A204.1 (cell line): ENCODE results near the gene CUL1.

ENCODE experiments used
- FAIRE-seq: peaks from 2 replicates; lab custom pipeline; 2012; peaks lifted over from hg19 to GRCh38; lab: Jason Lieb, UNC

CUL1 gene

DNA sequence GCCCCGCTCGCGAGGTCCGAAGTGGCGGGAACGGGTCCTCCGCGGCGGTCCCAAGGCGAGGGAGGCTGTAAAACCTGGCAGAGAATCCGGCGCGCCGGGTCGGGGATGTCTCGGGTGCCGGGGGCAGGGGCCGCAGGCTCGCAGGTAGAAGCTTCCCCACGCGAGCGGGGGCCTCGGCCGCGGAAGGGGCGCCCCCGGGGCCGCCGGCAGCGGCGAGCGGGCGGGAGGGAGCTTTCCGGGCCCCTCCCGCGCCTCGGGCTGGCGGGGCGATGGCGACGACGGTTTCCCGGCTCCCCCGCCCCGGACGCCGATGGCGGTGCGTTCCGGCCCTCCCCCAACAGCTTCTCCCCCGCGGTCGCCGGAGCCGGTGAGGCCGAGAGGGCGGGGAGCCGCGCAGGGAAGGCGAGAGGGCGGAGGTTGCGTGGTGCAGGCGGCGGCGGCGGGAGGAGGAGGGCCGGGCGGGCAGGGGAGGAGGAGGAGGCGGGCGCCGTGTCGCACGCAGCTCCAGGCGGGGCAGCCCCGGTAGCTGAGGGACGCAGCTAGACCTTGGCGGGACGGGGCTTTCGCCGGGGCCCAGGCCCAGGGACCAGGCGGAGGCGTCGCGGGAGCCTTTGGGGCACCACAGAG, at the start of gene CUL1:
Gene CUL1 (plus strand): TSS at position 507 of the 627 bp plus-strand sequence. CDS start 31,220 bp downstream, outside the sequence.
- FAIRE-seq: no peak

DNA sequence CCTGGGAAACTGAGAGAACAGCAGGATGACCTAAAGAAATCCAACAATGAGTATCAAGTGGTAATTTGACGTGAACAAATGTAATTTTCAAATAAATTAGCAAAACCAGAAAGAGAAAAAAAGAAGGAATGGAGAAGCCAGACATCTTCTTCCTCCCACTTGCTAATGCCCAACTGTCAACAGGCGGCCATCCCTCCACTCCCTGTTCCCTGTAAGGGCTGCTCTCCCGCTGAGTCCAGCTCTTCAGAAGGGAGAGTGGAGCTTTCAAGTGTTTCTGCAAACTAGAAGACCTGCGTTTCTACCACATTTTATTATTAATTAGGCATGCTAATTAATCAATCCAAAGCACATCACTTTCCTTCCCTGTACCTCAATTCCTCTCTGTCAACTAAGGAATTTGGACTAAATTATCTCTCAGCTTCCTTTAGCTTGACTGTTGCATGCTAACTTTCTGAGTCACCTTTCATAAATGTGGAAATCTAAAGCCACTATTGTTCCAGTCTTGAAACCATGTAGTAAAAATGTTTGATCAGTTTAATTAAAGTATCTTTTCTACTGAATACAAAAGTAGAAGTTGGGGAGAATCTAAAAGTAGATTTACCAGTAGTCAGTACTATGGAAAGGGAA, 48.4 kb upstream of the CUL1 start:
- FAIRE-seq: no peak

DNA sequence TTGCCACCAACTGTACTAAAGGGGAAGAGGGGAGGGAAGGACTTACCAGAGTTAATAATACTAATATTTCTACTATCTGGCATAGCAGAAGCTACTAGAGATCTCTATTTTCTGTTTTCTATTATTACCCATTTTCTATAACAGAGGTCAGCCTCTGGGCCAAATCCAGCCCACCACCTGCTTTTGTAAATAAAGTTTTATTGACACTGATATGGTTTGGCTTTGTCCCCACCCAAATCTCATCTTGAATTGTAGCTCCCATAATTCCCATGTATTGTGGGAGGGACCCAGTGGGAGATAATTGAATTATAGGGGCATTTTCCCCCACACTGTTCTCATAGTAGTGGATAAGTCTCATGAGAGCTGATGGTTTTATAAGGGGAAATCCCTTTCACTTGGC, 45.9 kb upstream of the CUL1 start:
- FAIRE-seq: no peak

DNA sequence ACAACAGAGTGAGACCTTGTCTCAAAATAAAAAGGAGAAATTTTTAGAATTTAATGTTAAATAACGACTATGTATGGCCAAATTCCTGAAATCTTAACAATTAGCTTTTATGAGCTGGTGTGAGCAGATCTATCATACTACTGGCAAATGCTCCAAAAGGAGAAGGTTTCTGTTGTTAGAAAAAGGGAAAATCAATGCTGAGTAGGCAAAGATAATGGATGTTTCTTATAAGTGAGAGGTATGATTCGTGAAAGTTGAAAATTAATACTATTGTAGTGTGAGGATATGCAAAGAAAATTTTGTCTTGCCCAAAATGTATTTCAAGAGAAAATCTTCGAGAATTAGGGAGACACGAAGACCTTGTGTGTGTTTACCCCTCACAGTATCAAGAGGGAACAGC, 40.8 kb upstream of the CUL1 start:
- no peak for FAIRE-seq

DNA sequence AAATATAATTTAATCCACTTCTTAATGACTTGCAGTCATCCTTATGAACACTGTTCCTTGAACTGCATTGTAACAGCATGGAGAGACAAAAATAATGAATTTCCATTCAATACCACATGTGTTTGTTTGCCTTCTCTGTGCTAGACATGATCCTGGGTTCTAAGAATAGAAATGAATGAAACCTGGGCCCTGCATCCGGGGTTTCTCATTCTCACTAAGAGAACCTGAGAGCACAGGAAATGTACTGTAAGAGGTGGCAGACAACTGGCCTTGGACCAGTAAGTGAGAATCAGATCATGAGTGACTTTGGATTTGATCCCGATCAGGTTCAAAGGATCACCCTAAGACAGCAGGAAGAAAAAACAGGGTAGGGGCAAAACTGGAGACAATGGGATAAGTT, 37.2 kb upstream of the CUL1 start:
- no peak for FAIRE-seq

DNA sequence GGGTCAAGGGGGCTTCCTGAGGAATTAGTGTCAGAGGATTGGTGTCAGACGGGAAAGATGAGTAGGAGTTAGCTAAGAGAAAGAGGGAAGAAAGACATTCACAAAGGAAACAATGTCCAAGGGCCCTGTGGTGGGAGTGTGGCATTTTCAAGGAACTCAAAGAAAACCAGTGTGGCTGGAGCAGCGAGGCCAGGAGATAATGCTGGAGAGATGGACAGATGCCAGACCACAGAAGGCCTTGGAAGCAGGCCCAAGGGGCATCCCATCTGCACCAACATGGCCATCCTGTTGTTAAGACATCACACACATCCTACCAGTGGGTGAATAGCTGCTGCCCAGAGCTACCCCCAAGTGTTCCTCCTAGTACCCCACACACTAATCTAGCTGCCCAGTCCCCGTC, 36.1 kb upstream of the CUL1 start:
- FAIRE-seq: no peak

DNA sequence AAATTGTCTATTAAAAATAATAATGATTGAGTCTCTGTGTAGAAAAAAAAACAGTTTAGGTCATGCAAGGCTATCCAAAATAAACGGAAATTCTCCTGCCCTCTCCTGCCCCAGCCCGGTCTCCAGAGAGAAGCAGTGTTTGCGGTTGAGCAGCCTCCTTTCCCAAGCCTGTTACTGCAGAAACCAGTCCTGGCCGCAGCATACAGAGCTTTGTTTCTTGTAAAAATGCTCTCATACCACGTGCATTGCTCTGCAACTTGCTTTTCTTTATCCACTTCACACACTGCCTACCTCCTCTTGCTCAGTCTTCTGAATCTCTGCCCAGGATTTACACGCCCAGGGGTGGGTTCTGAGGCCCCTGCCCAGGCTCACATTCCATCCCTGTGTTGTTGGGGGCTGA, 34.4 kb upstream of the CUL1 start:
- FAIRE-seq: no peak

DNA sequence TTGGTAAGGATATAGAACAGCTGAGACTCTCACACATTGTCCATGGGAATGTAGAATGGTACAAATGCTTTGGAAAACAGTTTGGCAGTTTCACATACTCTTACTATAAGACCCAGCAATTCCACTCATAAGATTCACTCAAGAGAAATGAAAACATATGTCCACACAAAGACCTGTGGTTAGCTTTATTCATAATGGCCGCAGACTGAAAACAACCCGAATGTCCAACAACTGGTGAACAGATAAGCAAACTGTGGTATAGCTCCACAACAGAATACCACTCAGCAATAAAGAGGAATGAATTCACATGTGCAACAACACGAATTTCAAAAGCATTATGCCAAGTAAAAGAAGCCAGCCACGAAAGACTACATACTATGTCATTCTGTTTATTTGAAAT, 33.5 kb upstream of the CUL1 start:
- FAIRE-seq: no peak

DNA sequence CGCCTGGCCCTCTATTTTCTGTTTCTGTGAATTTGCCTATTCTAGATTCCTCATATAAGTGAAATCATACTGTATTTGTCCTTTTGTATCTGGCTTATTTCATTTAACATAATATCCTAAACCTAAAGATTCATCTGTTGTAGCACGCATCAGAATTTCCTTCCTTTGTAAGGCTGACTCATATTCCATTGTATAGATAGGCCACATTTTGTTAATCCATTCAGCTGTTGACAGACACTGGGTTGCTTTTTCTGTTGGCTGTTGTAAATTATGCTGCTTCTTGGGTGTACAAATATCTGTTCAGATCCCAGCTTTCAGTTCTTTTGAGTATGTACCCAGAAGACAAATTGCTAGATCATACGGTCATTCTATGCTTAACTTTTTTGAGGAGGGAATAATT, 28.8 kb upstream of the CUL1 start:
- no peak for FAIRE-seq

DNA sequence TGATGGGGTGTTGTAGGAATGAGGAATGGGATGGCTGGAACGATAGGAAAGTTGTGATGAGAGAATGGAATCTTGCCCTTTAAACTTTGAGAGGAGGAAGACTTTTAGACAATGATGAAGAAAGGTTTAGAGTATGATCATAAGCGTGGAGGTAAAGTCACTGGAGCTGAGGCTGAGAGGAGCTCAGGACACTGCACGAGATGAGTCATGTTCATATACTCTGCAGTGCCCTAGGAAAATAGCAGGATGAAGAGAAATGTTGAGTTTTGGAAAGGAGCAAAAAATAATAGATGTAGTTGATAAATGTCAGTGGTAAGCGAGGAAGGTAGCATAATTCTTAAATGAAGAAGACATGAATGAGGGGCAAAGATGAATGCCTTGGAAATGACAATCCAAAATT, 28.3 kb upstream of the CUL1 start:
- no peak for FAIRE-seq

DNA sequence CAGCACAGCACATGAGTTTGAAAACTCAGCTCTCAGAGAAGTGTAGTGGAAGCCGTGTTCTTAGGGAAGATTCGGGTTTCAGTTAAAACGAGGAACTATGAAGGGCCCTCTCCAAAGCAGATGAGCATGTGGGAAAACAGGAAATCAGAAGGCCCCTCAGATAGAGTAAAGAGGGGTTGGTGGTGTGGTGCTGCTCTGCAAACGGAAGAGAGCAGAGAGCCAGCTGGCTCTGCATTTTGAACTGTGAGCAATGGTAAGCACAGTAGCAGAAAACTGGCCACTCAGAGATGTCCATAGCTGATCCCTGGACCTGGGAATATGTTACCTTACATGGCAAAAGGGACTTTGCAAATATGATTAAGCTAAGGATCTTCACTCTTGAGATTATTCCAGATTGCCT, 27.9 kb upstream of the CUL1 start:
- no peak for FAIRE-seq

DNA sequence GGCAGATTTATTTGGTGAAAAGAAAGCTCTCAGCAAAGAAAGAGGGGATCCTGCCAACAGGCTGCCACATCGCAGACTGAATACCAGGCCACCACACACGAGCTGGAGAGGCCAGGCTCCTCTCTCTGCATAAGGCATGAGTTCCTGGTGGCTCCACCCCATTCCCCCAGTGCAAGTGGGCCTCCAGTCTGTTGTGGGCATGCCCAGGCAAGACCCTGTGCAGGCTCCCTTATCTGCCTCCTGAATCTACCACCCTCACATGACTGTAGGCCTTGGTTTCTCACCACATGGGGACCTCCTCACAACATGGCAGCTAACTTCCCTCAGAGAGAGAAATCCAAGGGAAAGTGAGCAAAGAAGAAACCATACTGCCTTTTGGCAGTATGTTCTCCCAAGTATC, 26.7 kb upstream of the CUL1 start:
- FAIRE-seq: no peak

DNA sequence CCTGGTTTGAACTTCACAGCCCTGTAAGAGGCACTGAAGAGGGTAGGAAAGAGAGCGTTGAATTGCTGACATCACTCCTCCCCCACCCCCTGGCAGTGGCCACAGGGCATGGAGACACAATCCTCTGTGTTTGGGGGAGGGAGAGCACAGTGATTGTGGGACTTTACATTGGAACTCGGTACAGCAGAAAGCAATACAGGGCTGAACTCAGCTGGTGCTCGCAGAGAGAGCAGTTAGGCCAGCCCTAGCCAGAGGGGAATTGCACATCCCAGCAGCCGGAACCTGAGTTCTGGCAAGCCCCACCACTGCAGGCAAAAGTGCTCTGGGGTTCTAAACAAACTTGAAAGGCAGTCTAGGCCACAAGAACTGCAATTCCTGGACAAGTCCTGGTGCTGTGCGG, 24.0 kb upstream of the CUL1 start:
- no peak for FAIRE-seq

DNA sequence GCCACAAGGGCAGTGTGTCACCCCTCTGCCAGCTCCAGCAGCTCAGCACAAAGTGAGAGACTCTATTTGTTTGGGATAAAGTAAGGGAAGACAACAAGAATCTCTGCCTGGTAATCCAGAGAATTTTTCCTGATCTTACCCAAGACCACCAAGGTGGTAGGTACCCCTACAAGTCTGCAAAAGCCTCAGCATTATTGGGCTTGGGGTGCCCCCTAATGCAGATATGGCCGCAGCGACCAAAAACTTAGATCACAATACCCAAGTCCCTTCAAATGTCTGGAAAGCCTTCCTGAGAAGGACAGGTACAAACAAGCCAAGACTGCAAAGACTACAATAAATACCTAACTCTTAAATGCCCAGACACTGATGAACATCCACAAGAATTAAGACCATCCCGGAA, 22.4 kb upstream of the CUL1 start:
- FAIRE-seq: no peak

DNA sequence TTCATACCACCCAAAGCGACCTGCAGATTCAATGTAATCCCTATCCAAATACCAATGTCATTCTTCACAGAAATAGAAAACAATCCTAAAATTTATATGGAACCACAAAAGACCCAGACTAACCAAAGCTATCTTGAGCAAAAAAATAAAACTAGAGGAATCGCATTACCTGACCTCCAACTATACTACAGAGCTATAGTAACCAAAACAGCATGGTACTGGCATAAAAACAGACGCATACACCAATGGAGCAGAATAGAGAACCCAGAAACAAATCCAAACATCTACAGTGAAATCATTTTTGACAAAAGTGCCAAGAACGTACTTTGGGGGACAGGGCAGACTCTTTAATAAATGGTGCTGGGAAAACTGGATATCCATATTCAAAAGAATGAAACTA, 16.9 kb upstream of the CUL1 start:
- FAIRE-seq: no peak

DNA sequence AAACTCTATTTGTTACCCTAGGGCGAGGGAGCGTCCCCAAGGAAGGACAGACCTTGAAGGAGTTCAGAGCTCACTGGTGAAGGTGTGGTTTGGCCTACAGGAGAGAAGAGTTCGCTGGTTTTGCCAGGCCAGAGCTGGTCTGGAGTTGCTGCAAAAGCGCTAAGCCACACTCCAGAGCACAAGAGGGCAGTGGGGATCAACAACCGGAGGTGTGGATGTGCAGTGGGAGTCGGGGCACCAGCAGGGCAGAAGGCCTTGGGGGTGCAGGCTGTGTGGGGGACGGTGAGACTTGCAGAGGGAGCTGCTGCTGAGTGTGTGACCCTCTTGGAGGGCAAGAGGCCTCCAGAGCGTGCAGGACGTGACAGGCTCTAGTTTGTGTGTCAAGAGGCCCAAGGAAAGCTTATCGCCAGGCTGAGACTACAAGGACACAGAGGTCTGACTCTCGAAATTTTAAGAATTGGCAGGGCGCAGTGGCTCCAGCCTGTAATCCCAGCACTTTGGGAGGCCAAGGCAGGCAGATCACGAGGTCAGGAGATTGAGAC, 14.3 kb upstream of the CUL1 start:
- FAIRE-seq: no peak

DNA sequence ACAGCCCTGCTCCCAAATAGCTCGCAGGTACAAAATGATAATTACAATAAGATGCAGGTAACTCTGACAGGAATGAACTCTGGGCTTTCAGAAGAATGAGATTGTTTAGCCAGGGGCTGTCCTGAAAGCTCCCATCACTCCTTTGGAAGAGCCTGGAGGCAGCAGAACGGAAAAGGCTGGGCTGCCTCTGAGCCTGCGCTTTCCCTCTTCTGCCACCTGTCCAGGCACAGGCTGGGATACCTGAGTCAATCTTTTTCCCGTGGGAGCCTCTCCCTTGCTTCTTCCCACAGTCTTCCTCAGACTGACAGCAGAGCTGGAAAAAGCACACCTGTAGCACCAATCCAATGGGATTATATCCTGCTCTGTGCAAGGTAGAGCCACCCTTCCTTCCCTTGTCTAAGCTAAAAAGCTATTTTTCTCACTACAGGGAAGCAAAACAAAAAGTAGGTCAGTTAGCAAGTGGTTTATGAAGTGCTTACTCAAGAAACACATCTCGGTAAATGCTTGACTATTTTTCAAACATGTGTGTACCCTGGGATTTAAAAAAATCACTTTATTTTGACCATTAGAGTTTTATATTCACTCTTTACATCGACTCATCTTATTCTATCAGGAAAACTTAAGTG, 12.3 kb upstream of the CUL1 start:
- no peak for FAIRE-seq

DNA sequence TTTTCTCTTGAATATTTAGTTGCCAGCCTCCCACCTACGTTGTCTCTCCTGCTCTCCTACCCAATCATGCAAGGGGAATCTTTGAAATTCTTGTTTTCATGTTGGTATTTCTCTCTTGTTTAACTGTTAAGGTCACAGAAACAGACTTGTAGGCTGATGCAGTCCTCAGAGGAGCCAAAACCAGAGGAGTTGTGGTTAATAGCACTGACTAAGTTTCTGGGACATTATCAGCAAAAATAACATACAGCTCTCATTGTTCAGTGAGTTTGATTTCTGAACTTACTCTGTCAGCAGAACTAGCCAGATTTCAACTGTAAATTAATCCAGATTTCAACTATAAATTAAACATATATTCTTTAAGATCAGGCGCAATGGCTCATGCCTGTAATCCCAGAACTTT, 11.1 kb upstream of the CUL1 start:
- no peak for FAIRE-seq

DNA sequence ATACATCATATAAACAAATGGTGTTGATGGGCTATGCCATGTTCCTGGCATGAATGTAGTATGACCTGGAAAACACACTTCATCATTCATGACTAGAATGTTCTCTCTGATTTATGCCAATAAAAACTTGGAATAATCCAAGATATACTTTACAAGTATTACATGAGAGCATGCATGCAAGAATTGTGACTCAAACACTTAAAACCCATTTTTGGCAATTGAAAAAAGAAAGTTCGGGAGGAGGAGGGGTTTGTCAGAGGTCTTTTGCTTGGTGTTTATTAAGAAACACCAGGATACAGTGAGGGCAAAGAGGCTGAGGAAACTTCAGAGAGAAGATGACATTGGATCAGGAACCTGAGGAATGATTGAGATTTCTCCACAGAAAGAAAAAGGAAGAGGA, 10.2 kb upstream of the CUL1 start:
- FAIRE-seq: no peak

DNA sequence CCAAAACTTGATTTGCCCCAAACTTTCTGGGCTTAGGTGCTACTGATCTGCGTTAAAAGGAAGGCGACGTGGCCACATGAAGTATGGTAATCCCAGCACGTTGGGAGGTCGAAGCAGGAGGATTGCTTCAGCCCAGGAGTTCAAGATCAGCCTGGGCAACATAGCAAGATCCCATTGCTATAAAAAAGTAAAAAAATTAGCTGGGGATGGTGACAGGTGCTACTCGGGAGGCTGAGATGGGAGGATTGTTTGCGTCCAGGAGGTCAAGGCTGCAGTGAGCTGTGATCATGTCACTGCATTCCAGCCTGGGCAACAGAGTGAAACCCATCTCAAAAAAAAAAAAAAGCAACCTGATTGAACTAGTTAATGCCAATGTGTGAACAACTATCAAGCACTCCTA, 5.1 kb upstream of the CUL1 start:
- FAIRE-seq: no peak

DNA sequence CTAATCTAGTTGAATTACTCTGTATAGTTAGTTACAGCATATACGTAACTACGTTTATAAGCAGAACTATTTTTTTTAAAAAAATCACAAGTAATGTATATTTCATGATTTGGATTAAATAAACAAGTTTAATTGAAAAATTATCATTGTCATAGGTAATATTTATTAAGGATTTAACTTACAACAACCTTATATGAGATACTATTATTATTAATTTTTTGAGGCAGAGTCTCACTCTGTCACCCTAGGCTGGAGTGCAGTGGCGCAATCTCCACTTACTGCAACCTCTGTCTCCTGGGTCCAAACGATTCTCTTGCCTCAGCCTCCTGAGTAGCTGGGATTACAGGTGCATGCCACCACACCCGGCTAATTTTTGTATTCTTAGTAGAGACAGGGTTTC, 4.1 kb upstream of the CUL1 start:
- peak; percentile 43 for FAIRE-seq

DNA sequence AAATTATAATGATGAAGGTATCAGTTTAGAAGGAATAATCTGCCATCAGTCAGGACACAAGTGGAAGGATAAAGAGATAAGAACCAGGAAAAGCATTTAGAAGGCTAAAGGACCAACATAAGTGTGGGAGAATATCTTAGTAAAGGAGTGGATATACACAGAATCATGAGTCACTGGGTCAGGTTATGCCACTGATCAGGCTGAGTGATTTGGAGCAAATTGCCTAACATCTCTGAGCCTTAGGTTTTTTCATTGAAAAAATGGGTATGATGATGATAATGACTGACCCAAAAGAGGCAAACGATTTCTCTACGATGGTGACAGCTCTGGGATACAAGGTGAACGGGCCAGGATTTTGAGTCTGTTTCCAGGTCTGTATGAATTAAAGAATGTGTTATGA, 2.8 kb upstream of the CUL1 start:
- FAIRE-seq: no peak

DNA sequence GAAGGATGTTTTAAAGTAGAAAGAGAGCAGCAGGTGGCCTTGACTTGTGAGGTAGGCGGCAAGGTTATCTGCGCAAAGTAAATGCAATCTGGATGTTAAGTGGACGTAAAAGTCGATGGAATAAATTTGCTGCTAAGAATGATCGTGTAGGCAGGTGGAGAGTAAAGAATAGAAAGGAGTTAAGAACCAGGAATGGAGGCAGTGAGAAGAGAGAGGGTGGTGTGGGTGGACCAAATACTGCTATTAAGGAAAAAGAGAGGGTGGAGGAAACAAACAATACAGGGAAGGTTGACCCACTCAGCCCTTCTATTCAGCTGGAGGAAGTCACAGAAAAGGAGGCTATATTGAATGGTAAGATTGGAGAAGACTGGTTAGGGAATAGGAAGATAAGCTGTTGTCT, 1.9 kb upstream of the CUL1 start:
- FAIRE-seq: no peak
